Suprapubic skin (tissue), 4 donors: ENCODE measurements around the gene RAPGEF5.

ENCODE experiments used
- CTCF ChIP-seq, 2 donors: fragments of 200-600 bp in 1 of 2; fragments of 450-650 bp in 1 of 2; sonication (generic) in 1 of 2; IDR thresholded peaks; one replicate each; pipeline ENCODE4 v1.5.1; 2016 to 2019; ENCODE audit warnings: antibody characterized with exemption in 2 of 2, mild to moderate bottlenecking in 1 of 2, moderate library complexity in 1 of 2
- EP300 ChIP-seq: sonication (generic); formaldehyde crosslinking; IDR thresholded peaks from one replicate; pipeline ENCODE4 v1.6.1; 2017; ENCODE audit warnings: antibody characterized with exemption
- POLR2AphosphoS5 ChIP-seq, 3 donors: sonication (generic); formaldehyde crosslinking; IDR thresholded peaks; one replicate each; pipeline ENCODE4 v1.6.1; 2017; ENCODE audit warnings: antibody characterized with exemption in 3 of 3

- TF ChIP-seq EP300: no peak
- TF ChIP-seq CTCF (IDR thresholded peaks at IDR 0.05): no peak
- no peak for TF ChIP-seq POLR2AphosphoS5 (IDR thresholded peaks at IDR 0.05)
Measured at GRCh38 chr7:22184549-22185199, 172.3 kb downstream of the RAPGEF5 start.
